GM18517 (cell line): Measurements from ENCODE around the gene DIAPH3.
A peak's percentile ranks its signal among the peaks of the same experiment; 100 is the strongest.

Source experiments
- ATAC-seq: cut with Tn5 transposase; IDR thresholded peaks from one replicate; pipeline ENCODE4 v1.9.1; 2021; ENCODE audit warnings: mild to moderate bottlenecking, moderate library complexity; ENCODE audit not compliant: unreplicated experiment

Gene DIAPH3

DNA sequence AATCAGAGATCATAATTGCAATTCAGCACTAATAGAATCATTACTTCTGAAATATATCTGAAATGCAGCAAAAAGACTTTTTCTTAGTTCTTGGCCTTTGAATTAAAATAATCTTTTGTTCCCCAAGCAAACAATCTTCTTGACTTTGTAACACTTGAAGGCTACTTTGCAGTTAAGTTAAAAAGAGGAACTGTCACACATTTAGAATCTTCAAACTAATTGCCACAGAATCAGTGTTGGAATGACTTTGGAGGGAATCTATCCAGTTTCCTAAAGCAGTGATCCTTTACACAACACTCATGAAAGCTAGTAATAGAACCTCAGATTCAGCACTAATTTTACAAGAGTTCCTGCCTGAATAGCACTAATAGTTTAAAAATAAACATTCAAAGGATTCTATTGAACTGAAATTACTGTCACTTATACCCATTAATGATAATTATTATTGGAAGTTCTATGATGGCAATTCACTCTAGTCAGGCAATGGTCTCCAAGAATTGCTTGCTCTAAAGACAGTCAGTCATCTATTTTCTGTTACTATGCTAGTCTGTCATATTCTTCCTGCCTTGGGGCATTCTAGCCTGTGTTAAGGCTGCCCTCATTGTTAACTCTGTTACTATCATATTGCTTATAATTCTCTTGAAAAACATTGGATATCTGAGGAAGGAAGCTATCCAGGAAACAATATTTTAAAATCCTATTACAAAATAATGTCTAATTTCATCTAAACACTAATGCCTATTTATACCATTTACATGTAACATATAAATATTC is 362.4 kb downstream of the DIAPH3 start:
- ATAC-seq: no peak

DNA sequence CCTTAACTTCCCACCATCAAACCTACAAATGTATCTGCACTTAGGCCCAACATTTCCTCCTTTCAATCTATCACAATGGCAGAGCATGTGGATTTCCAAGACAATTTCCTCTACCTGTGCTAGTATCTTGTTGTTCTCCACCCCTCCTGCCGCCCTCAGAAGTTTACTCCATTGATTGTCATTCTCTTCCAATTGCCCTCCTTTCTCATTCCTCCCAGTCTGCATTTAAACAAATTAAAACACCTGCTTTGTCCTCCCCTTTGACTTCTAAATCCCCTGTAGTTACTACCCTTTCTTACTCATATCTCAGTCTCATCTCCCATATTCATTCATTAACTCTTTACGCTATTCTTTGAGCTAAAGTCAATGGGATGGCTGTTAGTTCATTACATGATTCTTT is 370.6 kb downstream of the DIAPH3 start:
- ATAC-seq: no peak

DNA sequence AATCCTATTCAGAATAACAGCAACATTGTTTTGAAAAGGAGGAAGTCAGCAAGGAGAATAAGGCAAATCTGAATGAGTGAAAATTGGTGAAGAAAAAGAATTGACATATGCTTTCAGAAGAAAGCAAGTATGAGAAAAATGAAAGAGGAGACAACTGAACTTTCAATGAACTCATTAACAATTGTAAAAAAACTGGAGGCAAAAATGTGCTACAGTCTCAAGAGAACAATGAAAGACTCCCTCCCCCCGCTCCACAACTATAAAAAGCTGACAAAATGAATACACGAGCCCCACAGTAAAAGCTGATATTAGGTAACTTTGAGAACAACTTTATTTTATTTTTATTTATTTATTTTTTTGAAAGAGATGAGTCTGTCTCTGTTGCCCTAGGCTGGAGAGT is 373.1 kb downstream of the DIAPH3 start:
- no peak for ATAC-seq

DNA sequence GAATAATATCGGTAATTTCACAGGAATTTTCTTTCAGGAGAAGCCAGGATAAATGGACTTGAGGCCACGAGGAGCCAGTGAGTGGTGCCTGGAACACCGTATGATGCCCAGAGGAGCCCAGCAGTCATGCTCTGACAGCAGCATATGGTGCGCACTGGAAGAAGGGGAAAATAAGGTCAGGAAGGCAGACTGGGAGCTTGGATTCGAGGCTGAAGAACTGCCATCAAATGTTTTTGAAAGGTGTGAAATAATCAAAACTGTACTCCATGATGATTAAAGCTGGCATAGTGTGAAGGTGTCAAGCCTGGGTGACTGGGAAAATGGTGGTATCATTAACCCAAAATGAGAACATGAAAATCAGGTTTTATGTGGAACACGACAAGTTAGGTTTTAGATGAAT is 374.2 kb downstream of the DIAPH3 start:
- ATAC-seq: no peak

DNA sequence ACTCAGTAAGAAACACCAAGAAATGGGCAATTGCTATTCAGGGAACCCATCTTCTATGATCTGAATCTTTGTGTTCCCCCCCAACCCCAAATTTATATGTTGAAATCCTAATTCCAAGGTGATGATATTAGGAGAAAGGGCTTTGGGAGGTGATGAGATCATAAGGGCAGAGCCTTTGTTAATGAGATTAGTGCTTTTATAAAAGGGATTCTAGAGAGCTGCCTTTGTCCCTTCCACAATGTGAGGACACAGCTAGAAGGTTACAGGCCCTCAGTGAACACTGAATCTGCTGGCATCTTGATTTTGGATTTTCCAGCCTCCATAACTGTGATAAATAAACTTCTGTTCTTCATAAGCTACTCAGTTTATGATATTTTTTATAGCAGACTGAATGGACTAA is 376.0 kb downstream of the DIAPH3 start:
- no peak for ATAC-seq

DNA sequence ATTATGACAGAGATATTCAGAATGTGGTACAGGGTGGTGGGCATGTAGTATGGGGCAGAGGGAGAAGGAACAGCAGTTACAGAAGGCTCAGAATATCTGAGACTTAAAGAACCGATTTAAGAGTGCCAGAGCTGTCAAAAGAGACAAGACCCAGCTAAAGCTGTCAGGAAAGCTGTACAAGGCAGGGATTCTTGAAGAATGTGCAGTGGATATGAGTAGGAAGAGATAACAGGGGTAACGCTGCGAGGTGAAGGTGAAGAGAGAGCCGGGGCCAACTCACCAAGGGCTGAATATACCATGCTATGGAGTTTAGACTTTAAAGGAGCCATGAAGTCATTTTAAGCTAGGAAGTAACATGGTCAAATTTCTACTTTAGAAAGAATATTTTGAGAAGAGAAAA is 381.0 kb downstream of the DIAPH3 start:
- ATAC-seq: no peak

DNA sequence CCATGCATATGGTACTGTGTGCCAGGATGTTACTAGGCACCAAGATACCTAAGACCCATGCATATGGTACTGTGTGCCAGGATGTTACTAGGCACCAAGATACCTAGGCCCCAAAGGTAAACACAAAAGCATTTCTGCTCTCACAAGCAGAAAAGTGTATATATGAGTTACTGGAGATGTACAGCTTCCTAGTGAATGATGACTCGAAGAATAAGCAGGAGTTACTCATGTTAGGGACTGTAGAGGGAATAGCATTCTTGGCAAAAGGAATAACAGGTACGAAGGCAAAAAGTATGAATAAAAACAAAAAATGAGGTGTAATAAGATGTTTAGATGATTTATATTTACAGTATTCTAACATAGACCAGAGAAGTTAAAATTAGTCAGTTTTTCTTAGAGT is 383.7 kb downstream of the DIAPH3 start:
- no peak for ATAC-seq

DNA sequence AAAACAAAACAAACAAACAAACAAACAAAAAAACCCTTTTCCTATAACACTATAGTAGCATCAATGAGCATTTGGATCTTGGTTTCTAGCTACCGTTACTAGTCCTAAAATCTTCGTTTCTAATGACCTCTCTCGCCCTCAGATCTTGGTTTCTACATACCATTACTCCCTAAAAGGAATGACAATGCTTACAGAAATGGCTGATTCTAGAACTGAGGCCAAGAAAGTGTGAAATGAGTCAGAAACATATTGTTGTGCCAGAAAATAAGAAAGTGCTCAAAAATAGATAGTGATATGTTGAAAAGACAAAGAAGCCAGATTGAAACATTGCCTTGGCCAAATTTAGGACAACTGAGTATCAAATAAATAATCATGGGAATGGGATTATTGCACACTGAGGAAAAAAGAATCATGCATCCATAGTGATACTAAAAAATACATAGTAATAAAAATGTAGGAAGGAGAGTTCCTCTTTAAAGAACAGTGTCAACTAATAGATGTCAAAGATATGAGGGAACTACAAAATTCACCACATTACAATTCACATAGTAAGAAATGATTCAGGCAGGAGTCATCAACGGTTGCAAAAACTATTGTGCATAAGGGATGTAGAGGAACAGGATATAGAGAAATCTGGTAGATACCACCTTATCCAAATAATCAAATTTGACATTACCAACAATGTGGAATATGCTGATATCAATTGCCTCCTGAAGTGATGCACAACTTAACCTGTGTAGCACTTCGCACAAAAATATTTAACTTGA is 386.6 kb downstream of the DIAPH3 start:
- ATAC-seq: no peak

DNA sequence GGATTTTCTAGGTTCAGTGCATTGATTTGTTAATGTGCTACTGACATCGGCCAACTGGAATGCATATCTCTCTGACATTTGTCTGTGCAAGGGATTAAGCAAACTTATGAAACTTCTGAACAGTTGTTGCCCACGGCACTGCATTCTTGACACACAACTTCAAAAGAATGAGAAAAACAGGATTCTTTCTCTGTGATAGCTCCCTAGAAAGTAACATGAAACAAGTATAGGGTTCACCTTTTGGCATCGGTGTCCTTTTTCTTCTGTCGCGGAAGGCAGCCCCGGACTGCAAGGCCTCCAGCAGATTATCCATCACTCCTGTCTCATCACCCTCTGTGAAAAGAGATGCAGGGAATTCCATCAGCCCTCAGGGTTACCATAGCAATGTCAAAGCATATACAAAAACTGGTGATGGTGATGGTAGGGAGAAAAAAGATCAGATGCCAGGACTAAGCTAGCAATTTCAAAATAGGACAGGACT is 389.2 kb downstream of the DIAPH3 start:
- ATAC-seq: no peak

DNA sequence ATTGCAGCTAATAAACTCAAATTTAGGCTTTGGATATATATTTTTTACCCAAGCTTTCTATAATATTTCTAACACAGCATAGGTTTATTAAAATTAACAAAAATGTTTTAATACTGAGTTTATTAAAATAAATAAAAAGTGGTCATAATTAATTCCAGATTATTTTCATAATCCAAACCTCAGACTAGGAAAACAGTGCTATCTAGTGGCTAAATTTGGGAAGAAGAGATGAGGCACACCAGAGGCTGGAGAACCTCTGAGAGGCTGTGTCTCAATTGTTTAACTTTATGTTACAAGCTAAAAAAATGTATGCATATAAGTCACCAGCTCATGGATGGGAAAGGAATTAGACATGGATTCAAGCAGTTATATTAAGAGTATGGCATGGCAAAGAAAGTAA is 392.5 kb downstream of the DIAPH3 start:
- ATAC-seq: no peak

DNA sequence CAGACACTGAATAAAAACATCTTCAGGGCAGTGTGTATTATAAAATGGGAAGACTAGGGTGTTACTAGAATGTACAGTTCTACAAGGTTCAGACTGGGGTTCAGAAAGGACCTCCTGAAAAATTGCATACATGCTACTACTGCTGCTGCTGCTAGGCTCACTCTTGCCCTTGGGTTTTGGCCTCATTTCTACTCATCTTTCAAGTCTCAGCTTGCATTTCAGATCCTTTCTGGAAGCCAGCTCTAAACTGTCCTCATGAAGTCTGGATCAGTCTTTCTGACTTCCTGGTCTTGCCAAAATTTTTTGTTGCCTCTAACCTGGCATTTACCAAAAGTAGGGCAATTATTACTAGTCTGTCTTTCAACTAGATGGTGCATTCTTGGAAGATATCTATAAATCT is 393.3 kb downstream of the DIAPH3 start:
- no peak for ATAC-seq

DNA sequence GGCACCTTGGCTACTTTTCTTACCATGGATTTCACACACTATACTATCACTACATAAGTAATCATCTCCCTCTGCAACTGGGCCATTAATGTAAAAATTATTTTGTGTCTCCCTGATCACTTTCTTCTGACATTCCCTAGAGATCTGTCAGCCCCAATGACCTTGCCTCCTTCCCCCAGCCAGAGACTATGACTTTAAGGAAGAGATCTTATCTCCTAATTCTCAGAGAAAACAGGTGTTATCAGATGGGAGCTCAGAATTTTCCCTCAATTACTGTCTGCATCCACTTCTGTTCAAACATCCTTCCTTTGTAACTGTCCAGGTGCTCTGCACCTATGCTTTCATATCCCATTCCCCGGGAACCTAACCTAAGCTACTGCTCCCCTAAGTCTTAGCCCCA is 397.5 kb downstream of the DIAPH3 start:
- no peak for ATAC-seq

DNA sequence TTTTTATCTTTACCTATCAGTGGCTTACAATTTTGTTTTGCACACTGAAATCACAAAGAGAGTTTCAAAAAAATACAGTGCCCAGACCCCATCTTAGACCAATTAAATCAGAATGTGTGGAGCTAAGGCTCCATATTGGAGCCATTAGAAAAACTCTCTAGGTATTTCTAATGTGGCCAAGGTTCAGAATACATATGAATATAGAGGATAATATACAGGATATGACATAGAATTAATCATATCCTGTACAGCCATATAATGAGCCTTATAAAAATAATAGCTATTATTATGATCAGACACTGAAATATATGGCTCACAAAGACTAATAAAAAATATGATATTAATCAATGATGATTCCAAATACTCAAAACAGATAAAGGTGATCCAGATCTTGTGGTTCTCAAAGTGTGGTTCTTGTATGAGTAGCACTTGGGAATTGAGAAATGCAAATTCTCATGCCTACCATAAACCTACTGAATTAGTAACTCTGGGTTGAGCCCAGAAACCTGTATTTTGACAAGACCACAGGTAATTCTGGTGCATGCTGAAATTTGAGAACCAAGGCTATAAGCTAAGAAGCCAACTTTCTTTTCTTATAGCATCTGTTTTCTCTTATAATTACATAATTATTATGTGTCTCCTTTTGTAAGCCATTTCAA is 408.0 kb downstream of the DIAPH3 start:
- ATAC-seq: no peak

DNA sequence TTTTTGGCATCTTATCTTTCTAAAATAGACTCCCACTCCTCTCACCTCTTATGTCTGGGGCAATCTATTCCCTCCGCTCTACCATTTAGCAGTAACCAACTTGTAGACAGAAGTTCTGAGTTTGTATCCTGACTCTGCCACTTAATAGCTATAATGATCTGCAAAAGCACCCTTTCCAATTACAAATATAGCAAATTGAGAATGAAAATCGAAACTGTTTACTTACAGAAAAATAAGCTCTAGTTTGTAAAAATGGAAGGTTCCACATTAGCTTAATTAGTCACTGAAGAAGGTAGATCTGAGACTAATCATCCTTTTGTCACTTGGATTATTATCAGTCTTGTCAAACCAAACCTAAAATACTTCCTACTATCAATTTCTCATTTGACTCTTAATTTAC is 409.3 kb downstream of the DIAPH3 start:
- ATAC-seq: no peak

DNA sequence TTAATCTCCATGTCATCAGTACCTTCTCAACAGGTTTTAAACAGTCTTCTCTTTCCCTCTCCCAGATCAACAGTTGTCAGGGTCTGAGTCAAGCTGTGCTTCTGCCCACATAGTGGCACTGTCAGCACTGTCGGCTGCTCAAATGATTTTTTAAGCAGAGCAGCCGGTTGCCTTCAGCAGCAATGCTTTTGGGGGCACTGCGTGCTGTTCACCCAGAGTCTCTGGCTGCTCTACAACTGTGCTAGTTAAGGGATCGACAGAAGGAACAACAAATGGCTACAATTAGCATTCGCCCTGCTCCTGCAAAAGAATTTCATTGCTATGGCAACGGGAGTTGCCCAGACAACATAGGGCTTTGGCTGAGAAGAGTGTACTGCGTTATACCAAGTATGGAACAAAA is 412.9 kb downstream of the DIAPH3 start:
- no peak for ATAC-seq

DNA sequence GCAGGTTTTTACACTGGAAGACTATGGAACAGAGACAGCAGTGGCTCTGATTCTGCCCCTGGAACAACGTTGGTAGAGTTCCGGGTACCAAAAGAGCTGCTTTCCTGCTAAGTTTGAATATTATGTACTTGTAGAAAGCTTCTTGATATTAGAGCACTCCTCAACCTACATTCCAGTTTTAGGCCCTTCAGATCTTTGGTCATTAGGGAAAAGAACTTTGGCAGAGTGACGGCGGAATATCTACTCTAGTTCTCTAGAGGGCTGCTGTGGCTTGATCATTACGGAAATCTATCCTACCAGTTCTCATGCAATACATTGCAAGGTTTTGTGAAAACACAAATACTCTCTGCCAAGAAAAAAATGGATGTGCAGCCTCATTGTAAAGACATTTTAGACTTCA is 415.7 kb downstream of the DIAPH3 start:
- ATAC-seq: no peak

DNA sequence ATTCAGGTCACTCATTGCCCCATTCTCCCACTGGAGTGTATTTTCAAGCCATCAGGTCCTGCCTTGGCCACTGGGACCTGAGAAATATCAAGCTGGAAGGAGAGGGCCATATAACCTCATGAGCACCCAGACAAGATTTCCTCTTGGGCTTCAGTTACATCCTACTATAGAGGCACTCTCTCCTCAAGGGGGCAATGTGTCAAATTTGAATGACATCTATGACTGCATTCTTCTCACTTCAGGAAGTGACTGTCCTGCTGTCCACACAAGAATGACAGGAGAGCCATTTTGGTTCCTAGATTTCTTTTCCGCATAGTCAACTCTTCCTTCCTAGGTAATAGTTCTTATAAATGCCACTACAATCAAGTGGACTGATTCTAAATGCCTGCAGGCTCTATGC is 416.2 kb downstream of the DIAPH3 start:
- no peak for ATAC-seq

DNA sequence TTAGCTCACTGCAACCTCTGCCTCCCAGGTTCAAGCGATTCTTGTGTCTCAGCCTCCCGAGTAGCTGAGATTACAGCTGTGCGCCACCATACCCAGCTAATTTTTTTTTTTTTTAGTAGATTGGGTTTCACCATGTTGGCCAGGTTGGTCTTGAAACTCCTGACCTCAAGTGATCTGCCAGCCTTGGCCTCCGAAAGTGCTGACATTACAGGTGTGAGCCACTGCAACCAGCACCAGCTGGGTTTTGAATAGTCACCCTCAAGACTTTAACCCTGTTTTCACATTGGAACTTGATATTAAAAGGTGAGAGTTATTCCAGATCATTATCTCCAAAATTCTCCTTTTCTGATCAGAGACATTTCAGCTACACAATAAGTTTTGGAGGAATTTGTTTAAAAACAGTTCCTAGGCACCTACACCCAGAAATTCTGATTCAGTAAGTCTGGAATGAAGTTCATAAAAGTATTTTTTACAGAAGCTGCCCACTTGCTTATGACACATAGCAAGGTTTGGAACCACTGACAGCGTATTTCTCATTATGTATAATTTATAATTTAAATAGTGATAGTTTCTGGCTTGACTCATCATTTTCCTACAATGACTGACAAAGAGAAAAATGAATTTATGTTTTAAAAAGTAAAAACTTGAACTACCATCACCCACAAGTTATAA is 417.3 kb downstream of the DIAPH3 start:
- no peak for ATAC-seq

DNA sequence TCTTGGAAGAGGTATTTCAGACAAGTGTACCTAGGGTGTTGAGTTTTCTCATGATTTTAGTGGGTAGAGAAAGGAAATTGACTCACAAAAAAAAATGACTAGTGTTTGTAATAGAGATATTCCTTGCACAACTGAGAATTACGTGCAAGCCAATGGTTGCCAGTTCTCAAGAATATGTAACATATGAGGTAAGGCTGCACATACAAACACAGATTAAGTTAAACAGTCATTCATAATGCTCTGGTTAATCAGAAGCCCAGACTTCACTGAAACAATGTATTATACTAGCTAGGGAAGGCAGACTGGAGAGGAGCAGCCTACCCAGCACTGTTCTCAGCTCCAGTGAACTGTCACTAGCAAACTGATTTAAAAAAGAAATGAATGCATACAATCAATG is 418.3 kb downstream of the DIAPH3 start:
- peak; percentile 41 for ATAC-seq

DNA sequence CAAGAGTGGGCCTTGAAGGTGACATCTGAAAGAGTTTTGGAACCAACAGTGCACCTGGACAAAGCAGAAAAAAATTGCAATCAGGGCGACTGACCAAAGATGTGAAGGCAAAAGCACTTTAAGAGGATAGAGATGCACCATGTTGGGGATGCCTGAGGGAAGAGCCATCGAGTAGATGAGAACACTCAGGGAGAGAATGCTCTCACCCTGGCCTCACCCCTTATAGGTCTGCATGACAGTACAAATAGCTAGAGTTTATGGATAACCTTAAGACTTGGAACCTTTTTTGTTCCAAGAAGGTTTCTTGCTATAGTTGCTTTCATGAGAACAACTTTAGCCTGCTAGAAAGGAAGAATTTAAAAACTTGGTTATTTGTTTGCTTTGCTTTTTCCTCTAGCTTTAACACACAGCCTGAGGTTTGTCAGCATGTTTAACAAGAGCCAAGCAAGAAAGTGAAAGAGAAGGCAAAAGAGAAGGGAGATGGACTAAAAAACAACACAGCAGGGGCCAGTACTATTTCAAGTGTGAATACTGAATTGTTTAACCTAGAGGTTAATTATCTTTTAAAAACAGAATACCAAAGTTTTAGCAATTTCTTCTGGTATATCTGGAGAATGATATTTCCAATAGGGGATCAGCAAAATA is 418.9 kb downstream of the DIAPH3 start:
- ATAC-seq: peak; percentile 60

DNA sequence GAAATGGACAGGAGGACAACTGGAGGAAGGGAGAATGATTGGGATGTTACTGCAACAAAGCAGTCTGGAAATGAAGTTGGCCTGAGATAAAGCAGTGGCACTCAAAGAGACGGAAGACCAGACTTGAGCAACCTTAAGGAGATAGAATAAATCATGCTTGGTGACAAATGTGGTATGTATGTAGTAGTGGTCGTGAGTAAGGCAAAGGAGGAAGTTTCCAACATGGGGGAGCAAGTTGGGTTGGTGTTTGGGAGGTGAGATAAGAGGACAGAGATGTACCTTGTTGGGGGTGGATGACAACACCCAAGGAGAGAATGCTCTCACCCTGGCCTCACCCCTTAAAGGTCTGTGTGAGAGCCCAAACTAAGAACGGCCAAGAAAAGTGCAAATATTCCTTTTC is 420.5 kb downstream of the DIAPH3 start:
- no peak for ATAC-seq
